Inflammatory macrophage treated with lipopolysaccharide for 4 hours (primary cell): ENCODE data around the gene DCUN1D4.

Experiments used
- DNase-seq: peaks from one replicate; pipeline ENCODE4 v3.0.0-alpha.2; 2020

The DCUN1D4 gene

DNA sequence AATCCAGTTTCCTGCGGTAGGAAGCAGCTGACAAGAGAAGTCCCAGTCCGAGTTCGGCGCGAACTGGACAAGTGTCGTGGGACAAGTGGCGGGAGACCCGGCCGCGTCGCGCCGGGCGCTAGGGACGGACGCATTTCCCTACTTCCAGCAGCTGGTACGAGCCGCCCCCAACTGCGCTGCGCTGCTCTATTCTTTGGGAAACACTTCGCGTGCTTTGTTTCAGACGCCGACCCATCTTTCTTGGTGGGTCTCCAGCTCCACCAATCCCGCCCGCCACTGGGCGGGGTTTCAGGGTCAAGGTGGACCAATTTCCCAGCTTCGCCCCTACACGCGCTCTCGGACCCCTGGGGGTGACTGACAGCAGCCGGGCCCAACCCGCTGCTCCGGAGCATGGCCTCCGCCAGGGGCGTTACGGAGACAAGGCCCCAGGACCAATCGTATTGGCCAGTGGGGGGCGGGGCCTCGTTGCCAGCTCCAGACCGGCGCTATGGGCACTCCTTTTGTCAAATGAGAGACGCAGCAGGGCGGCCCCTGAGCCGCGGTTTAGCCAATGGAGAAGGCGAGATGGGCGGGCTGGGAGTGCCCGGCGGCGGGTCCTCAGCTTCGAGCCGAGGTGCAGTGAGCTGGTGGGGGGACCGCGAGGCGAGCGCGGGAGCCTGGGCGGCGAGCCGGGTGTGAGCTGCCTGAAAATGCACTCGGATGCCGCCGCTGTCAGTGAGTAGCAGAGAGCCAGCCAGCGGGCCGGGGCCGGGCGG, at the start of gene DCUN1D4:
Gene DCUN1D4, plus strand, starts transcription at position 600 of the 755 bp plus-strand sequence. Its CDS starts 90 bp downstream, at position 690.
- DNase-seq = peak; percentile 100

GRCh38 chr4:51820443-51821234, 22.3 kb upstream of the DCUN1D4 start:
- DNase-seq = no peak

- no peak for DNase-seq
Measured at GRCh38 chr4:51825341-51825740, 17.6 kb upstream of the DCUN1D4 start.

- no peak for DNase-seq
Measured at GRCh38 chr4:51830156-51830720, 12.7 kb upstream of the DCUN1D4 start.

DNA sequence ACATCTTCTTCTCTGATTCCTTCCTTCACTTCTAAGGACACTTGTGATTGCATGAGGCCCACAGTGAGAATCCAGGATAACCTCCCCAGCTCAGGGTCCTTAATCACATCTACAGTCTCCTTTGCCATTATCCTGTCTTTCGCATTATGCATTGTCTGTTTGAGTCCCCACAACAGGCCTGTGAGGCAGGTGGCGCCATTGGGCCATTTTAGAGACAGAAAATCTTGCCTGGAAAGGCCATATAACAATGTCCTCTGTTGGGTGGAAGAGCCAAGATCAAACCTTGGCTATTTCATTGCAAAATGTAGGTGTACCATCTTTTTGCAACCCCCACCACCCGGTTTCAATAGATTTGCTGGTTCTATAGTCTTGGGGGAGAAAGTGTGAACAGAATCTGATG, 11.8 kb upstream of the DCUN1D4 start:
- DNase-seq = peak; percentile 50

DNA sequence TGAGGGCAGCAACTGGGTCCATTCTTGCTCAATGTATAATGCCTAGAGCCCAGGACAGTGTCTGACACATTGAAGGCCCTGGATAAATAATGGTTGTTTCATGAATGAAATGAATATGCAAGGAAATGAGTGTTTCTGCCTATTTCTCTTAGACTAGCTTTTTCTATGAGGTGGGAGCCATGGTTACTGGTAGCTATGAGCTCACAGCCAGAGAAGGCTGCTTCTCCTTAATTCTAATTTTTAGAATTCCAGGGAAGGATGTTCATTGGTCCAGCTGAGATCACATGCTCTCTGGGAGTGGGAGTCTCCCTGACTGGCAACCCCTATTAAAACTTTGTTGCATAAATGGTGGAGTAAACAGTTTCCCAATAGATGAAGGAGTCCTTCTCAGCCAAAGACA, 9.7 kb upstream of the DCUN1D4 start:
- no peak for DNase-seq

GRCh38 chr4:51835079-51835478, 7.9 kb upstream of the DCUN1D4 start:
- DNase-seq = no peak

GRCh38 chr4:51835855-51836254, 7.1 kb upstream of the DCUN1D4 start:
- no peak for DNase-seq

- peak; percentile 36 for DNase-seq
Measured at GRCh38 chr4:51836549-51836948, 6.4 kb upstream of the DCUN1D4 start.

GRCh38 chr4:51840781-51841180, 2.2 kb upstream of the DCUN1D4 start:
- DNase-seq = no peak

DNA sequence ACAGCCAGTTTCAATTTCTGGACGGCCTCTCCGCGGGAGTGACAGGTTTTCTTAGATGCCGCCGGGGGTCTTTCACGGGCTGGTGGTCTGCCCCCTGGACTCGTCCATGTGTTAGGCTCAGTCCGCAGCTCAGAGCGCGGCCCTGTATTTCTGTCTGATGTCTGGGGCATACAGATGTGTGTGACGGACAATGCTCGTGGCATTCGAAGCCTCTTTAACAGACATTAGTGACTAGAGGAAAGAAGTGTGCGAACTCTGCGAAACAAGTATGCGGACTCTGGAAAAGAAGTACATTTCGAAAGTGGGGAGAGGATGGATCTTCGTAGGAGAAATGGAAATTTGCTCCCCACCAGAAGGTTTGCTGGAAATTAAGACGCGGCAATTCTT, 793 bp upstream of the DCUN1D4 start:
- DNase-seq = no peak

DNA sequence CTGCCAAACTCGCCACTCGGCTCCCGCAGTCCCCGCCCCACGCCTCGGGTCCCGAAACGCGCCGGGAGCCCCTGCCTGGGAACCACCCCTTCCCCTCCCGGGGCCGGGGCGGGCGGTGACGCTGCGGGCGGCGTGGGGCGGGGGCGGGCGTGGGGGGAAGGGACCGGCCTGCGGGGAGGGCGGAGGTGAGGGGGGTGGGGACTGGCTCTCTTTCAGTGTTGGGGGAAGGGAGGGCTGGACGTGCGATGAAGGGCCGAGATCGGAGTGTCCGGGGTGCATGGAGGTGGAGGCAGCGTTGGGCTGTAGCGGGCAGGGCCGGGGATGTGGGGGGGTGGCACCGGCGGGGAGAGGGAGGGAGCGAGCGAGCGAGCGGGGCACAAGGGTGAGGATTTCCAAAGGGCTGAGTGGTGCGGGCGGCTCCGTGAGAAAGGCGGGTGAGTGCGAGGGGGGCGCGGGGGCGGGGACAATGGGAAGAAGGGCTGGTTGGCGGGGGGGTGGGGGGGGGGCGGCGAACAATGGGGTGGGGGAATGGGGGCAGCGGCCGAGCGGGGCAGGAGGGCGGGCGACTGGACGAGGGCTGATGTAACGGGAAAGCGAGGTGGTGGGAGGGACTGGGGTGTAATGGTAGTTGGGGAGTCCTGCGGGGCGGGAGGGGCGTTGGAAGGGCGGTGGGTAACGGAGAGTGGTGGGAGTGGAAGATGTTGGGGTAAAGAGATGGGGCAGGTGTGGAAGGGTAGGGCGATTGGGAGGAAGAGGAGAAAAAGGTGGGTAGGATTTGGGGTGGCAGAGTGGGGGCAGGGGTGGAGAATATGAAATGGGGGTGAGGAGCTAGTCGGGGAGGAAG, 578 bp downstream of the DCUN1D4 start:
- peak; percentile 23 for DNase-seq

GRCh38 chr4:51844153-51845054, 1.5 kb downstream of the DCUN1D4 start:
- peak; percentile 87 for DNase-seq

- no peak for DNase-seq
Measured at GRCh38 chr4:51845055-51845426, 2.1 kb downstream of the DCUN1D4 start.

DNA sequence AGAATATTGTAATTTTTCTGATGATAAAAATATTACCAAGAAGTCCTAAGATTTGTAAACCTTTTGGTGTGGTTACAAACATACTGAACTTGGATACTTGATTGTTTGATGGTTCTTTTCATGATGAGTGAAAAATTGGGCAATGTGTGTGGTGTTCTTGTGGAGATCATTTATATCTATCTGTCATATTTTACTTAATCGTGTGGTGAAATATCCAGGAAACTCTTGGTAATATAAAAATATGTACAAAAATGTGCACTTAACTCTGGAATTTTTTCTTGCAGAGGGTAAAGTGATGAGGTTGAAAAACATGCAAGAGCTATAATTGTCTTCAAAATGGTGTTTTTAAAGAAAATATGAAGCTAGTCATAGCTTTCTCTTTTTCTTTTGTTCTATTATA, 2.8 kb downstream of the DCUN1D4 start:
- no peak for DNase-seq

DNA sequence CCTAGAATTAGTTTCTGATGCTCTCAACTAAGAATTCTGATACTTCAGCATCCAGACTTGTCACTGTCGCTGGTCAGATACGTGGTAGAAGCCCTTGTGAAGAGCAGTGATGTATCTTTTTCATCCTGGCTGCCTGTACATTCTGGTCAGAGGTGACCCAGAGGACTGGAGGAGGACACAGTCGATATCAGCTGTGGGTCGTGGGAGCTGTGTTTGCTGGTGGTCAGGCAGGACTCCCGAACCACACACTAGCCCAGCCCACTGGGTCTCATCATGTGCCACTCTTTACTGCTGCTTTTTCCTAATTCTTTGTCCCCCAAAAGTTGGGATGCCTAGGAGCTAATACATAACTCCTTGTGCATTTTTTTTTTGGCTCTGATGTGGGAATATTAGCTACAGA, 6.5 kb downstream of the DCUN1D4 start:
- no peak for DNase-seq

DNA sequence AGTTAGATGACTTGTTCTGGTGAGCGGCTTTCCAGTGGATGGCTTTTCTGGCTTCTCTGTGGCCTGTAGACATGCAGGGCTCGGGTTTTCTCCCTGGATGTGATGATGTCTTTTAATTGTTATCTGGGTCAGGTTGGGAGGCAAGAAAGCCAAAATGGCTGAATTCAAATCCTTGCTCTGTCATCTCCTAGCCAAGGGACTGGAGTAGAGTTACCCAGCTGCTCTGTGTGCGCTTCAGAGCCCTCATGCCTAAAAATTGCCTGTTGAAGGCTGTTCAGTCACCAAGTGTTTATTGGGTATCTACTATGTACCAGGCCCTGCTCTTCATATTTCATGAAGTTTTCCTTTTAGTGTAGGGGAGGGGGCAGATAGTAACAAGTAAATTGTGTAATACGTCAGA, 7.3 kb downstream of the DCUN1D4 start:
- no peak for DNase-seq

- no peak for DNase-seq
Measured at GRCh38 chr4:51851090-51851936, 8.4 kb downstream of the DCUN1D4 start.

DNA sequence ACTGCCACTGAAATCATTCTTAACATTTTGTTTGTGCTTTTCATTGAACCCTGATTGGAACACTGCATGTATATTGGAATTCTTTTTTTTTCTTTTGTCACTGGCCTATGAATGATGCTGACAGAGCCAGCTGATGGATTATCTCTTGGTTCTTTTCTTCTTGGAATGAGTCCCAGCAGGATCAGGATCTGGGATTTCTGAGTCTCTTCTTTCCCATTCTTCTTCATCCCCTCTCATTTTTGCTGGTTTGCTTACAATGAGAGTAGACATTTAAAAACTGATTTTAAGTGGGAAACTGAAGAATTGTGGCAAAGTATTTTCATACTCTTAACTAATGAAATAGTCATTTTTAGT, 9.0 kb downstream of the DCUN1D4 start:
- DNase-seq = no peak

DNA sequence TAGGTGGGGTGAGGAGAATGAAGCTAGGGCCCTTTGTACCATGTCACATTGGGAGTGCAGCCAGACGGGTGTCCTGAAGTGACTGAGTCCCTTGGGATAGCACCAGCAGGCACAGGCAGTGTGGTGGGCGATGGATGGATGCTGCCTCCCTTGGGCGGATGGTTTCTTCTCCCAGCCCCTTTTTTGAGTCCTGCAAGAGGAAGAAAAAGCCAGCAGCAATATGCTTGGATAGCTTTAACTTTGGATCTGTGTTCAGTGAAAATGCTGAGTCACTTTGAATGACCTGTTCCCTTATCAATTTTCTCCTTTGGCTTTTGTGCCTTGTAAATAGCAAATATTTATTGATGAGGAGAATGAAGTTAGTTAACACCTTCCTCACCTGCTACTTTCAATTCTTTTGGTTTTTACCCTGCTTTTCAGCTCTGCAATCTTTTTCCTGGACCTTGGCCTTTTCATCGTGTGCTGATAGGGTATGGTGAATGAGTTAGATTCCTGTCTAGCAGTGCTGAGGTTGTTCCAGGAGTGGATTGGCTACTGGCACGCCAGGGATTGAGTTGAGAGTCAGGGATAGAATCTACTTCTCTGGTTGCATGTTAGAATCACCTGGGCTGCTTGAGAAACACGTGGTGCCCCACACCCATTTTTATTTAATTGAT, 10.2 kb downstream of the DCUN1D4 start:
- no peak for DNase-seq

DNA sequence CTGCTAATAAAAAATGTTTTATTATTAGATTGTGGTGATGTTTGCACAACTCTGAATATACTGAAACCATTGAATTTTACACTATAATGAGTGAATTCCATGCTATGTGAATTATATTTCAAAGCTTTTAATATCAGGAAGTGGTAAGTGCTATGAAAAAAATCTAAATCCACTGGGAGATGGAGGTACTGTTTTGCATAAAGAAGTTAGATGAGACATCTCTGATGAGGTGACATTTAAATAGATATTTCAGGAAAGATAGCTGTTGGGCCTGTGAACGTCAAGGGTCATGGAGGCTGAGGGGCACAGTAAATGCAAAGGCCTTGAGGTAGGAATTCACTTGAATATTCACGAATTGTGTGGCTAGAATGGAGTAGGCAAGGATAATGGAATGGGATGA, 12.3 kb downstream of the DCUN1D4 start:
- no peak for DNase-seq
